Smooth muscle cell (in vitro differentiated cells): ENCODE results near the gene GALNTL6. TPM values are rescaled to one million over a fixed set of nuclear protein-coding genes. Genes with fewer than 3 reads are reported as not detected.

Source experiments
- DNase-seq: peaks from one replicate; lab custom pipeline; 2025; ENCODE audit not compliant: unreplicated experiment; lab: John Stamatoyannopoulos, UW
- H2AFZ ChIP-seq: fragments of 200-600 bp; sonication (generic); 2 replicates; pipeline ENCODE4 v1.6.0; 2016; ENCODE audit warnings: antibody characterized with exemption, low read depth, mild to moderate bottlenecking
- H3F3A ChIP-seq: fragments of 200-600 bp; sonication (generic); 2 replicates; pipeline ENCODE4 v1.6.0; 2017; ENCODE audit warnings: antibody characterized with exemption, low read depth
- H3K27ac ChIP-seq: fragments of 200-600 bp; sonication (generic); 2 replicates; pipeline ENCODE4 v1.5.1; 2016; ENCODE audit warnings: low read depth, mild to moderate bottlenecking
- H3K27me3 ChIP-seq: fragments of 200-600 bp; sonication (generic); 2 replicates; pipeline ENCODE4 v1.6.1; 2016; ENCODE audit warnings: low read depth, mild to moderate bottlenecking
- H3K36me3 ChIP-seq: fragments of 200-600 bp; sonication (generic); 2 replicates; pipeline ENCODE4 v1.5.1; 2016; ENCODE audit warnings: low read depth
- H3K4me1 ChIP-seq: fragments of 200-600 bp; sonication (generic); 2 replicates; pipeline ENCODE4 v1.5.1; 2016; ENCODE audit warnings: low read depth
- H3K4me2 ChIP-seq: fragments of 200-600 bp; sonication (generic); 2 replicates; pipeline ENCODE4 v1.6.0; 2016; ENCODE audit warnings: mild to moderate bottlenecking
- H3K4me3 ChIP-seq: fragments of 200-600 bp; sonication (generic); 2 replicates; pipeline ENCODE4 v1.5.1; 2016; ENCODE audit warnings: mild to moderate bottlenecking
- H3K79me2 ChIP-seq: fragments of 200-600 bp; sonication (generic); 2 replicates; pipeline ENCODE4 v1.6.0; 2016; ENCODE audit warnings: low read depth, mild to moderate bottlenecking
- H3K9ac ChIP-seq: fragments of 200-600 bp; sonication (generic); 2 replicates; pipeline ENCODE4 v1.6.0; 2016; ENCODE audit warnings: low read depth
- H3K9me3 ChIP-seq: fragments of 200-600 bp; sonication (generic); replicated peaks from 2 replicates; pipeline ENCODE4 v1.5.1; 2016; ENCODE audit warnings: low read depth
- H4K20me1 ChIP-seq: fragments of 200-600 bp; sonication (generic); 2 replicates; pipeline ENCODE4 v1.6.0; 2016; ENCODE audit warnings: low read depth
- WGBS: methylation state at CpG from one replicate; pipeline ENCODE4 v1.1.7; 2016; ENCODE audit warnings: low lambda C conversion rate; 5-methylcytosine and 5-hydroxymethylcytosine counted together
- polyA plus RNA-seq: library from polyadenylated mRNA; unstranded; fragments of >200 nt; fragmentation: Nextera tagmentation; extraction: Ambion mirVana; gene quantifications from 2 replicates; pipeline ENCODE4 v1.2.1, GENCODE V29; 2016
- total RNA-seq: library from RNA; depleted of rRNA; stranded (reverse); fragments of >200 nt; gene quantifications from 2 replicates; pipeline ENCODE4 v1.2.3, GENCODE V29; 2014
- TF ChIP-seq, protein P1 (sequence below): fragments of 200-600 bp; sonication (generic); IDR thresholded peaks from 2 replicates; pipeline ENCODE4 v1.5.1; 2017; ENCODE audit warnings: borderline replicate concordance, mild to moderate bottlenecking, antibody characterized with exemption; ENCODE audit not compliant: insufficient read depth, poor library complexity, severe bottlenecking

The GALNTL6 gene
- total and polyA plus RNA-seq, 2 experiments from 2014 or later, result 0.18 to 1.3 TPM

DNA sequence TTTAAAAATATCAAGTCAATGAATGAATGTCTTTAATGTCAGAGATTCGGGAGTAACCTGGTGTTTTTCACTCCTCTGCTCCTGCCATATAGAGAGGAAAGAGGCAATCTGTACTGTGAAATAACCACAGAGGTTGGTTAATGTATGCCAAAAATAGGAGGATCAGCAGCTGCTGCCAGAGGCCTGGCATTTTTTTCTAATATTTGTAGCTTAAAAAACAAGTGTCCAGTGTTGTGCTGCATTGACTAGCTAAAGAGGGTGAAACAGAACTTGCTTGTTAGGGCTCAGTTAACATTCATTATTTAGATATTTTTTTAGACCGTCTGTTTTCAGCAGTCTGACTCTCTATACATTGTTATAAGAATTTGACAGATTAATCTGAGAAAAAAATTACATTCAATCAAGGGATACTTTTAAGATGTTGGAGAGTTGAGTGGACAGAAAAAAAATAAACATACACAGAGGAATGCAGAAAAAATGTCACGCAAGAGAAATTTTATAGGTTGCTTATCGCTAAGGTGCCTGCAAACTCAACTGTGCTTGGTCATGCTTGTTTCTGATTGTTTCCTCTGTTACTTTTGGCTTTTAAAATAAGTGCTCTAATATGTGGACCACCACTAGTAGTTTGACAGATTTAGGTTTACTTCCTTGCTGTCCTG, 963.1 kb downstream of the GALNTL6 start:
- H3K27ac ChIP-seq, result no peak overlapping the region
- no peak overlapping the region for H3K4me2 ChIP-seq
- no peaks in the 10 kb centered on the region for H3K9me3 ChIP-seq
- no peaks in the 10 kb centered on the region for H4K20me1 ChIP-seq
- H3K4me1 ChIP-seq, result no peaks in the 10 kb centered on the region
- H3K36me3 ChIP-seq, result no peaks in the 10 kb centered on the region
- H2AFZ ChIP-seq, result no peak overlapping the region
- H3K79me2 ChIP-seq, result no peaks in the 10 kb centered on the region
- TF ChIP-seq, protein P1, sequence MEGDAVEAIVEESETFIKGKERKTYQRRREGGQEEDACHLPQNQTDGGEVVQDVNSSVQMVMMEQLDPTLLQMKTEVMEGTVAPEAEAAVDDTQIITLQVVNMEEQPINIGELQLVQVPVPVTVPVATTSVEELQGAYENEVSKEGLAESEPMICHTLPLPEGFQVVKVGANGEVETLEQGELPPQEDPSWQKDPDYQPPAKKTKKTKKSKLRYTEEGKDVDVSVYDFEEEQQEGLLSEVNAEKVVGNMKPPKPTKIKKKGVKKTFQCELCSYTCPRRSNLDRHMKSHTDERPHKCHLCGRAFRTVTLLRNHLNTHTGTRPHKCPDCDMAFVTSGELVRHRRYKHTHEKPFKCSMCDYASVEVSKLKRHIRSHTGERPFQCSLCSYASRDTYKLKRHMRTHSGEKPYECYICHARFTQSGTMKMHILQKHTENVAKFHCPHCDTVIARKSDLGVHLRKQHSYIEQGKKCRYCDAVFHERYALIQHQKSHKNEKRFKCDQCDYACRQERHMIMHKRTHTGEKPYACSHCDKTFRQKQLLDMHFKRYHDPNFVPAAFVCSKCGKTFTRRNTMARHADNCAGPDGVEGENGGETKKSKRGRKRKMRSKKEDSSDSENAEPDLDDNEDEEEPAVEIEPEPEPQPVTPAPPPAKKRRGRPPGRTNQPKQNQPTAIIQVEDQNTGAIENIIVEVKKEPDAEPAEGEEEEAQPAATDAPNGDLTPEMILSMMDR, result no peak
- DNase-seq, result no peak
- no peaks in the 10 kb centered on the region for H3F3A ChIP-seq
- WGBS, result 82% methylated on average over 4 of the region's 4 CpGs
- H3K4me3 ChIP-seq, result no peak overlapping the region
- H3K27me3 ChIP-seq, result no peaks in the 10 kb centered on the region
- no peak overlapping the region for H3K9ac ChIP-seq

- Histone ChIP-seq H3K27ac (no peak overlapping the region), H2AFZ (no peak overlapping the region), H3K4me2 (no peak overlapping the region), H3K36me3 (no peaks in the 10 kb centered on the region), H3K27me3 (no peaks in the 10 kb centered on the region), H3K4me1 (no peaks in the 10 kb centered on the region), H3K9me3 (no peaks in the 10 kb centered on the region), H3K9ac (no peak overlapping the region), H4K20me1 (no peaks in the 10 kb centered on the region), H3F3A (no peaks in the 10 kb centered on the region), H3K79me2 (no peaks in the 10 kb centered on the region), H3K4me3 (no peak overlapping the region)
- WGBS, result 62% methylated on average over 3 of the region's 3 CpGs
- no peak for DNase-seq
- TF ChIP-seq, protein P1, result no peak
Observed at GRCh38 chr4:172777729-172778431, 964.7 kb downstream of the GALNTL6 start.

GRCh38 chr4:172778583-172778982, 965.4 kb downstream of the GALNTL6 start:
- H3K9me3 ChIP-seq, result no peaks in the 10 kb centered on the region
- no peaks in the 10 kb centered on the region for H3K79me2 ChIP-seq
- no peak overlapping the region for H3K9ac ChIP-seq
- H4K20me1 ChIP-seq, result no peaks in the 10 kb centered on the region
- WGBS, result 59% methylated on average over 6 of the region's 6 CpGs
- TF ChIP-seq, protein P1, result no peak
- no peak overlapping the region for H3K4me3 ChIP-seq
- no peak overlapping the region for H3K27ac ChIP-seq
- H2AFZ ChIP-seq, result no peak overlapping the region
- no peaks in the 10 kb centered on the region for H3K4me1 ChIP-seq
- H3F3A ChIP-seq, result no peaks in the 10 kb centered on the region
- H3K36me3 ChIP-seq, result no peaks in the 10 kb centered on the region
- H3K27me3 ChIP-seq, result no peaks in the 10 kb centered on the region
- no peak for DNase-seq
- no peak overlapping the region for H3K4me2 ChIP-seq
